H1 (cell line): ENCODE results near the gene SRGAP3. TPM values are rescaled to one million over a fixed set of nuclear protein-coding genes. Genes with fewer than 3 reads are reported as not detected.

ENCODE experiments used
- CTCF ChIA-PET: fragments of 300-600 bp; sonication (Branson Sonifier 250); formaldehyde crosslinking; loops from one replicate; lab custom pipeline; 2021; ENCODE audit not compliant: partially characterized antibody; lab: Charles Lee
- POLR2A ChIA-PET: fragments of 300-600 bp; sonication (Branson Sonifier 250); formaldehyde crosslinking; loops from one replicate; lab custom pipeline; 2021; ENCODE audit warnings: inconsistent platforms; ENCODE audit not compliant: partially characterized antibody; lab: Charles Lee
- DNase-seq, 2 experiments: peaks; one replicate each; pipeline versions ENCODE4 v3.0.0 to v3.0.0-alpha.2; 2010 to 2022; ENCODE audit warnings: low spot score in 2 of 2, low read depth in 1 of 2, mixed read lengths in 1 of 2
- FAIRE-seq: peaks from 2 replicates; lab custom pipeline; 2011; peaks lifted over from hg19 to GRCh38; lab: Jason Lieb, UNC
- H2AFZ ChIP-seq: 2 replicates; pipeline ENCODE4 v1.8.1; 2012; ENCODE audit warnings: low read length, inconsistent platforms
- H2AK5ac ChIP-seq: 2 replicates; pipeline ENCODE4 v1.6.1; 2013; ENCODE audit warnings: low read depth, low read length
- H2BK120ac ChIP-seq: replicated peaks from 2 replicates; pipeline ENCODE3; 2013; ENCODE audit warnings: low read depth, low read length, inconsistent platforms
- H2BK12ac ChIP-seq: 2 replicates; pipeline ENCODE4 v1.6.1; 2013; ENCODE audit warnings: low read depth, low read length
- H2BK15ac ChIP-seq: 2 replicates; pipeline ENCODE4 v1.6.1; 2013; ENCODE audit warnings: low read length
- H2BK20ac ChIP-seq: 2 replicates; pipeline ENCODE4 v1.6.1; 2013; ENCODE audit warnings: low read length
- H2BK5ac ChIP-seq: 2 replicates; pipeline ENCODE4 v1.6.1; 2013; ENCODE audit warnings: low read depth, low read length
- H3K14ac ChIP-seq: 2 replicates; pipeline ENCODE4 v1.6.1; 2013; ENCODE audit warnings: inconsistent platforms; ENCODE audit not compliant: insufficient read length
- H3K18ac ChIP-seq: 2 replicates; pipeline ENCODE4 v1.6.1; 2013; ENCODE audit warnings: low read length; ENCODE audit errors: extremely low read depth
- H3K23ac ChIP-seq: 2 replicates; pipeline ENCODE4 v1.6.1; 2013; ENCODE audit warnings: inconsistent platforms; ENCODE audit not compliant: insufficient read length
- H3K23me2 ChIP-seq: 2 replicates; pipeline ENCODE4 v1.6.1; 2013; ENCODE audit warnings: low read depth, low read length
- H3K27ac ChIP-seq: 2 replicates; pipeline ENCODE4 v1.6.1; 2011; ENCODE audit warnings: low read depth, low read length, inconsistent platforms
- H3K27me3 ChIP-seq, 4 experiments: replicated peaks in 1 of 4; 1 replicate in 1 of 4; 2 replicates in 3 of 4; pipeline versions ENCODE4 v1.6.1 to v1.8.1; 2011 to 2013; ENCODE audit warnings: low read length in 3 of 4, mild to moderate bottlenecking in 3 of 4, inconsistent platforms in 2 of 4, mixed read lengths in 2 of 4, moderate library complexity in 1 of 4; ENCODE audit not compliant: control insufficient read depth in 3 of 4, insufficient read depth in 3 of 4; ENCODE audit errors: extremely low read depth in 1 of 4
- H3K36me3 ChIP-seq, 4 experiments: 2 replicates each; pipeline versions ENCODE4 v1.6.1 to v1.8.1; 2011 to 2013; ENCODE audit warnings: mild to moderate bottlenecking in 4 of 4, low read length in 3 of 4, moderate library complexity in 2 of 4, control low read depth in 1 of 4, inconsistent platforms in 1 of 4; ENCODE audit not compliant: insufficient read depth in 4 of 4, control insufficient read depth in 2 of 4
- H3K4ac ChIP-seq: replicated peaks from 2 replicates; pipeline ENCODE3; 2013; ENCODE audit warnings: low read length, low read depth, mixed read lengths, inconsistent platforms; ENCODE audit not compliant: insufficient read length
- H3K4me1 ChIP-seq, 4 experiments: replicated peaks in 1 of 4; 1 replicate in 1 of 4; 2 replicates in 3 of 4; pipeline versions ENCODE4 v1.6.1 to v1.8.1; 2011 to 2013; ENCODE audit warnings: low read length in 3 of 4, inconsistent platforms in 2 of 4, mixed read lengths in 1 of 4; ENCODE audit not compliant: insufficient read depth in 4 of 4, control insufficient read depth in 3 of 4
- H3K4me2 ChIP-seq, 2 experiments: 2 replicates each; pipeline versions ENCODE4 v1.6.1 to v1.8.1; 2011 to 2013; ENCODE audit warnings: low read depth in 2 of 2, low read length in 2 of 2, control low read depth in 1 of 2, inconsistent platforms in 1 of 2, mild to moderate bottlenecking in 1 of 2; ENCODE audit not compliant: insufficient read depth in 1 of 2
- H3K4me3 ChIP-seq, 4 experiments: fragments of 200-600, 300-600 bp in 1 of 4; sonication (generic), shearing (Covaris generic), sonication (Bioruptor Twin) in 1 of 4; 2 replicates each; pipeline versions ENCODE4 v1.5.1 to v1.8.1; 2011 to 2016; ENCODE audit warnings: low read length in 4 of 4, low read depth in 3 of 4, control low read depth in 2 of 4, inconsistent platforms in 2 of 4, mild to moderate bottlenecking in 2 of 4, mixed read lengths in 1 of 4, moderate library complexity in 1 of 4; ENCODE audit not compliant: insufficient read depth in 2 of 4; ENCODE audit errors: extremely low read depth in 1 of 4
- H3K56ac ChIP-seq: replicated peaks from 2 replicates; pipeline ENCODE3; 2013; ENCODE audit warnings: low read depth, mild to moderate bottlenecking, mixed read lengths, low read length, inconsistent platforms; ENCODE audit not compliant: insufficient read length
- H3K79me1 ChIP-seq: 2 replicates; pipeline ENCODE4 v1.6.1; 2013; ENCODE audit warnings: low read depth, low read length, control low read depth
- H3K79me2 ChIP-seq, 2 experiments: 2 replicates each; pipeline versions ENCODE4 v1.6.1 to v1.8.1; 2012 to 2013; ENCODE audit warnings: low read length in 2 of 2, mild to moderate bottlenecking in 2 of 2, inconsistent platforms in 1 of 2; ENCODE audit not compliant: insufficient read depth in 2 of 2, control insufficient read depth in 1 of 2
- H3K9ac ChIP-seq, 4 experiments: replicated peaks in 1 of 4; 1 replicate in 1 of 4; 2 replicates in 3 of 4; pipeline versions ENCODE4 v1.6.1 to v1.8.1; 2011 to 2013; ENCODE audit warnings: low read depth in 3 of 4, low read length in 3 of 4, control low read depth in 2 of 4, mild to moderate bottlenecking in 2 of 4, moderate library complexity in 2 of 4, inconsistent platforms in 1 of 4; ENCODE audit errors: extremely low read depth in 1 of 4
- H3K9me3 ChIP-seq, 2 experiments: 2 replicates each; pipeline versions ENCODE4 v1.6.1 to v1.8.1; 2012 to 2013; ENCODE audit warnings: mild to moderate bottlenecking in 2 of 2, moderate library complexity in 2 of 2, control low read depth in 1 of 2, inconsistent platforms in 1 of 2, low read depth in 1 of 2, low read length in 1 of 2, mixed read lengths in 1 of 2; ENCODE audit not compliant: insufficient read depth in 2 of 2
- H4K20me1 ChIP-seq, 2 experiments: replicated peaks in 1 of 2; 2 replicates each; pipeline versions ENCODE3 to v1.8.1; 2011 to 2013; ENCODE audit warnings: inconsistent platforms in 2 of 2, low read length in 2 of 2, mild to moderate bottlenecking in 1 of 2; ENCODE audit not compliant: insufficient read depth in 2 of 2, control insufficient read depth in 1 of 2
- H4K5ac ChIP-seq: 2 replicates; pipeline ENCODE4 v1.6.1; 2013; ENCODE audit warnings: low read length, low read depth, mixed read lengths, inconsistent platforms; ENCODE audit not compliant: insufficient read length
- H4K8ac ChIP-seq: 2 replicates; pipeline ENCODE4 v1.8.0; 2013; ENCODE audit warnings: mild to moderate bottlenecking, moderate library complexity, low read length, inconsistent platforms; ENCODE audit not compliant: insufficient read depth; ENCODE audit errors: extremely low read depth
- H4K91ac ChIP-seq: replicated peaks from 2 replicates; pipeline ENCODE3; 2013; ENCODE audit warnings: low read length, mixed read lengths, inconsistent platforms; ENCODE audit not compliant: insufficient read length
- BCL11A ChIP-seq, 2 experiments: IDR thresholded peaks; one replicate each; pipeline ENCODE4 v1.6.1; 2011; ENCODE audit warnings: low read depth in 2 of 2, low read length in 2 of 2, mild to moderate bottlenecking in 2 of 2
- CHD2 ChIP-seq: IDR thresholded peaks from 2 replicates; pipeline ENCODE4 v1.6.1; 2012; ENCODE audit warnings: low read length, improper control_type of control experiment
- GTF2F1 ChIP-seq: IDR thresholded peaks from 2 replicates; pipeline ENCODE4 v1.6.1; 2012; ENCODE audit warnings: low read depth, low read length, improper control_type of control experiment, borderline replicate concordance
- ZNF274 ChIP-seq: IDR thresholded peaks from 2 replicates; pipeline ENCODE4 v1.7.0; 2012; ENCODE audit warnings: low read length, borderline replicate concordance; ENCODE audit errors: extremely low read depth
- WGBS, 2 experiments: shearing (Covaris generic) in 1 of 2; methylation state at CpG; one replicate each; pipeline versions ENCODE4 v1.1.6 to v1.1.7; 2013 to 2015; ENCODE audit warnings: low lambda C conversion rate in 2 of 2, mixed read lengths in 2 of 2, inconsistent platforms in 1 of 2, low coverage in 1 of 2, missing lambda C conversion rate in 1 of 2; ENCODE audit not compliant: insufficient replicate concordance in 2 of 2, insufficient coverage in 1 of 2, insufficient read length in 1 of 2; ENCODE audit errors: extremely low coverage in 1 of 2, missing lambda C conversion rate in 1 of 2; 5-methylcytosine and 5-hydroxymethylcytosine counted together
- polyA plus RNA-seq, 7 experiments: library from polyadenylated mRNA; depleted of rRNA in 3 of 7; stranded (reverse) in 5 of 7; unstranded in 2 of 7; fragments of >200 nt in 5 of 7; fragments of 200-250 nt in 2 of 7; gene quantifications; 1 replicate in 5 of 7; 2 replicates in 1 of 7; 4 replicates in 1 of 7; pipeline versions ENCODE4 v1.2.1 to v1.2.3, GENCODE V29; 2011 to 2013; ENCODE audit warnings: missing spikeins in 2 of 7, mixed read lengths in 2 of 7
- total RNA-seq: library from RNA; stranded (reverse); fragmentation: NEBNext Ultra II Directional; extraction: Animal tissue kit (Norgen Biotek cat#: 25700); gene quantifications from 2 replicates; pipeline ENCODE4 v1.2.1, GENCODE V29; 2021

Gene SRGAP3
- total and polyA plus RNA-seq, 2 of the 8 experiments (the other 6 are each of a cell fraction or from before 2014, with no cell fraction given), result 5.8 to 11.4 TPM

DNA sequence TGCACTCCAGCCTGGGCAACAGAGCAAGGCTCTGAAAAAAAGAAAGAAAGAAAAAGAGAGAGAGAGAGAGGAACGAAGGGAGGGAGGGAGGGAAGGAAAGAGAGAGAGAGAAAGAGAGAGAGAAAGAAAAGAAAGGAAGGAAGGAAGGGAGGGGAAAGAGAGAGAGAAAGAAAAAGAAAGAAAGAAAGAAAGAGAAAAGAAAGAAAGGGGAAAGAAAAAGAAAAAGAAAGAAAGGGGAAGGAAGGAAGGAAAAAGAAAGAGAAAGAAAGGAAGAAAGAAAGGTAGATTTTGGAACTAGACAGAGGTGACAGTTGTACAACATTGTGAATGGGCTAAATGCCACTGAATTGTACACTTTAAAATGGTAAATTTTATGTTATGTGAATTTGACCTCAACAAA is 5.3 kb upstream of the SRGAP3 start:
- no peak overlapping the region for H2BK12ac ChIP-seq
- DNase-seq (no peak), FAIRE-seq (no peak)
- no peak for TF ChIP-seq BCL11A (IDR thresholded peaks at IDR 0.05; ENCODE audit: low read depth in 2 of 2, low read length in 2 of 2)
- no peak for TF ChIP-seq CHD2
- TF ChIP-seq ZNF274, result no peak
- TF ChIP-seq GTF2F1, result no peak
- H2BK20ac ChIP-seq, result no peak overlapping the region
- no peaks in the 10 kb centered on the region for H3K79me2 ChIP-seq
- no peak overlapping the region for H3K18ac ChIP-seq
- no peak overlapping the region for H3K56ac ChIP-seq
- WGBS, 2 experiments, result no CpG with 5 or more reads among the region's 1 CpG
- no peaks in the 10 kb centered on the region; a peak in 1 of 4 replicates for H3K9me3 ChIP-seq
- H2AK5ac ChIP-seq, result no peak overlapping the region
- H4K5ac ChIP-seq, result no peak overlapping the region
- H3K79me1 ChIP-seq, result no peaks in the 10 kb centered on the region
- H3K4me3 ChIP-seq, result no peak overlapping the region
- H2AFZ ChIP-seq, result no peak overlapping the region
- H3K27me3 ChIP-seq, result no peaks in the 10 kb centered on the region
- no peak overlapping the region for H4K91ac ChIP-seq
- no peak overlapping the region for H3K27ac ChIP-seq
- no peak overlapping the region for H3K4ac ChIP-seq
- no peak overlapping the region for H2BK120ac ChIP-seq
- H3K9ac ChIP-seq, result no peak overlapping the region
- peaks cover 4 to 9% (median 6%) of the 10 kb centered on the region in 4 experiments for H3K4me1 ChIP-seq
- no peak overlapping the region for H2BK5ac ChIP-seq
- POLR2A ChIA-PET, result no interaction called here
- H4K20me1 ChIP-seq, result no peaks in the 10 kb centered on the region
- no peaks in the 10 kb centered on the region for H3K23me2 ChIP-seq
- no peak overlapping the region for H3K4me2 ChIP-seq
- H3K36me3 ChIP-seq, result no peaks in the 10 kb centered on the region
- CTCF ChIA-PET, result interaction anchor here (0.9 to 1.5 kb wide), 6 partner anchors 25 to 283 kb away, joined by 3 to 4 read pairs (median 4); no protein-coding TSS in a partner anchor
- H4K8ac ChIP-seq, result no peak overlapping the region
- no peak overlapping the region for H3K23ac ChIP-seq
- H2BK15ac ChIP-seq, result no peak overlapping the region
- no peak overlapping the region for H3K14ac ChIP-seq
